Measurements from ENCODE around the gene AIP. TPM values are rescaled to one million over a fixed set of nuclear protein-coding genes. Genes with fewer than 3 reads are reported as not detected.

Gene AIP
- total RNA-seq, 1 experiment from 2014 or later: 61.0 TPM

GRCh38 chr11:67514116-67514515 is 31.3 kb downstream of the AIP start:
- H3K79me2 ChIP-seq (ENCODE audit: insufficient read depth, low read length): no peaks in the 10 kb centered on the region
- no peaks in the 10 kb centered on the region for H3K27me3 ChIP-seq (ENCODE audit: insufficient read depth, low read length)
- no peak overlapping the region for H2AFZ ChIP-seq (ENCODE audit: low read depth, low read length, poor library complexity, severe bottlenecking)
- no peaks in the 10 kb centered on the region for H4K20me1 ChIP-seq (ENCODE audit: insufficient read depth)
- no peak overlapping the region for H3K4me2 ChIP-seq (ENCODE audit: low read length)
- ChIA-PET CTCF (no interaction called here), POLR2A (no interaction called here), RAD21 (ENCODE audit: low non-redundant PET in 1 of 2, low total read pairs in 2 of 2, uncharacterized antibody in 2 of 2, unreplicated experiment in 2 of 2) (no interaction called here)
- no peak overlapping the region for H3K27ac ChIP-seq (ENCODE audit: low read depth, low read length)
- ATAC-seq (no peak), DNase-seq (ENCODE audit: low read depth, low spot score) (no peak)
- TF ChIP-seq ELF1 (IDR thresholded peaks at IDR 0.05; ENCODE audit: borderline replicate concordance, low read depth): no peak
- no peaks in the 10 kb centered on the region for H3K9me2 ChIP-seq (ENCODE audit: insufficient read depth)
- no peak overlapping the region for H3K4me3 ChIP-seq (replicated peaks in 1 of 2; ENCODE audit: low read depth in 1 of 2, low read length in 2 of 2)
- BruUV-seq (replicated peaks): no TSS peak
- no peak overlapping the region for H3K9ac ChIP-seq (ENCODE audit: low read length)
- intact Hi-C loops (cut with micrococcal nuclease): no loop called here
- H3K4me1 ChIP-seq (ENCODE audit: control insufficient read depth in 1 of 2, insufficient read depth in 2 of 2, low read length in 2 of 2): peaks cover 0 to 2% of the 10 kb centered on the region in 2 experiments; a peak in 3 of 4 replicates
- no peaks in the 10 kb centered on the region for H3K9me3 ChIP-seq (ENCODE audit: control insufficient read depth in 1 of 2, insufficient read depth in 1 of 2, low read depth in 1 of 2, low read length in 2 of 2)
- H3K36me3 ChIP-seq (ENCODE audit: control insufficient read depth in 1 of 2, insufficient read depth in 2 of 2, low read length in 2 of 2): no peaks in the 10 kb centered on the region

GRCh38 chr11:67516806-67517205 is 34.0 kb downstream of the AIP start:
- no peak overlapping the region for H3K9ac ChIP-seq (ENCODE audit: low read length)
- no peaks in the 10 kb centered on the region for H3K4me1 ChIP-seq (ENCODE audit: control insufficient read depth in 1 of 2, insufficient read depth in 2 of 2, low read length in 2 of 2)
- H3K27me3 ChIP-seq (ENCODE audit: insufficient read depth, low read length): no peaks in the 10 kb centered on the region
- H3K4me3 ChIP-seq (replicated peaks in 1 of 2; ENCODE audit: low read depth in 1 of 2, low read length in 2 of 2): no peak overlapping the region
- H3K9me2 ChIP-seq (ENCODE audit: insufficient read depth): no peaks in the 10 kb centered on the region
- H3K9me3 ChIP-seq (ENCODE audit: control insufficient read depth in 1 of 2, insufficient read depth in 1 of 2, low read depth in 1 of 2, low read length in 2 of 2): no peaks in the 10 kb centered on the region
- CTCF ChIA-PET: no interaction called here
- no peak overlapping the region for H3K27ac ChIP-seq (ENCODE audit: low read depth, low read length)
- POLR2A ChIA-PET: no interaction called here
- ATAC-seq (no peak), DNase-seq (ENCODE audit: low read depth, low spot score) (no peak)
- BruUV-seq (replicated peaks): no TSS peak
- no peak overlapping the region for H3K4me2 ChIP-seq (ENCODE audit: low read length)
- no peak overlapping the region for H2AFZ ChIP-seq (ENCODE audit: low read depth, low read length, poor library complexity, severe bottlenecking)
- no peaks in the 10 kb centered on the region for H3K36me3 ChIP-seq (ENCODE audit: control insufficient read depth in 1 of 2, insufficient read depth in 2 of 2, low read length in 2 of 2)
- H4K20me1 ChIP-seq (ENCODE audit: insufficient read depth): no peaks in the 10 kb centered on the region
- RAD21 ChIA-PET (ENCODE audit: low non-redundant PET in 1 of 2, low total read pairs in 2 of 2, uncharacterized antibody in 2 of 2, unreplicated experiment in 2 of 2): no interaction called here
- intact Hi-C loops (cut with micrococcal nuclease): no loop called here
- TF ChIP-seq POLR2A (IDR thresholded peaks at IDR 0.05; ENCODE audit: borderline replicate concordance, extremely low read depth, insufficient read depth, insufficient read length) (no peak), SIN3A (IDR thresholded peaks at IDR 0.05; ENCODE audit: low read depth) (no peak), SRF (IDR thresholded peaks at IDR 0.05; ENCODE audit: low read depth) (no peak), MAX (IDR thresholded peaks at IDR 0.05) (no peak), TCF7L2 (IDR thresholded peaks at IDR 0.05; ENCODE audit: borderline replicate concordance, extremely low read depth, insufficient read depth, insufficient read length) (no peak)
- TF ChIP-seq, protein P1, sequence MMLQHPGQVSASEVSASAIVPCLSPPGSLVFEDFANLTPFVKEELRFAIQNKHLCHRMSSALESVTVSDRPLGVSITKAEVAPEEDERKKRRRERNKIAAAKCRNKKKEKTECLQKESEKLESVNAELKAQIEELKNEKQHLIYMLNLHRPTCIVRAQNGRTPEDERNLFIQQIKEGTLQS (IDR thresholded peaks at IDR 0.05): no peak
- TF ChIP-seq, protein P2, sequence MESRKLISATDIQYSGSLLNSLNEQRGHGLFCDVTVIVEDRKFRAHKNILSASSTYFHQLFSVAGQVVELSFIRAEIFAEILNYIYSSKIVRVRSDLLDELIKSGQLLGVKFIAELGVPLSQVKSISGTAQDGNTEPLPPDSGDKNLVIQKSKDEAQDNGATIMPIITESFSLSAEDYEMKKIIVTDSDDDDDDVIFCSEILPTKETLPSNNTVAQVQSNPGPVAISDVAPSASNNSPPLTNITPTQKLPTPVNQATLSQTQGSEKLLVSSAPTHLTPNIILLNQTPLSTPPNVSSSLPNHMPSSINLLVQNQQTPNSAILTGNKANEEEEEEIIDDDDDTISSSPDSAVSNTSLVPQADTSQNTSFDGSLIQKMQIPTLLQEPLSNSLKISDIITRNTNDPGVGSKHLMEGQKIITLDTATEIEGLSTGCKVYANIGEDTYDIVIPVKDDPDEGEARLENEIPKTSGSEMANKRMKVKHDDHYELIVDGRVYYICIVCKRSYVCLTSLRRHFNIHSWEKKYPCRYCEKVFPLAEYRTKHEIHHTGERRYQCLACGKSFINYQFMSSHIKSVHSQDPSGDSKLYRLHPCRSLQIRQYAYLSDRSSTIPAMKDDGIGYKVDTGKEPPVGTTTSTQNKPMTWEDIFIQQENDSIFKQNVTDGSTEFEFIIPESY (IDR thresholded peaks at IDR 0.05; ENCODE audit: extremely low read depth, insufficient replicate concordance, low read length): no peak
- H3K79me2 ChIP-seq (ENCODE audit: insufficient read depth, low read length): no peaks in the 10 kb centered on the region

Measured in HCT116 (cell line).